HG03060 (cell line): ENCODE measurements around the gene KLC1.

Experiments
- ATAC-seq: cut with Tn5 transposase; IDR thresholded peaks from one replicate; pipeline ENCODE4 v1.9.1; 2021; ENCODE audit warnings: low read depth, moderate number of reproducible peaks; ENCODE audit not compliant: unreplicated experiment

The KLC1 gene

DNA sequence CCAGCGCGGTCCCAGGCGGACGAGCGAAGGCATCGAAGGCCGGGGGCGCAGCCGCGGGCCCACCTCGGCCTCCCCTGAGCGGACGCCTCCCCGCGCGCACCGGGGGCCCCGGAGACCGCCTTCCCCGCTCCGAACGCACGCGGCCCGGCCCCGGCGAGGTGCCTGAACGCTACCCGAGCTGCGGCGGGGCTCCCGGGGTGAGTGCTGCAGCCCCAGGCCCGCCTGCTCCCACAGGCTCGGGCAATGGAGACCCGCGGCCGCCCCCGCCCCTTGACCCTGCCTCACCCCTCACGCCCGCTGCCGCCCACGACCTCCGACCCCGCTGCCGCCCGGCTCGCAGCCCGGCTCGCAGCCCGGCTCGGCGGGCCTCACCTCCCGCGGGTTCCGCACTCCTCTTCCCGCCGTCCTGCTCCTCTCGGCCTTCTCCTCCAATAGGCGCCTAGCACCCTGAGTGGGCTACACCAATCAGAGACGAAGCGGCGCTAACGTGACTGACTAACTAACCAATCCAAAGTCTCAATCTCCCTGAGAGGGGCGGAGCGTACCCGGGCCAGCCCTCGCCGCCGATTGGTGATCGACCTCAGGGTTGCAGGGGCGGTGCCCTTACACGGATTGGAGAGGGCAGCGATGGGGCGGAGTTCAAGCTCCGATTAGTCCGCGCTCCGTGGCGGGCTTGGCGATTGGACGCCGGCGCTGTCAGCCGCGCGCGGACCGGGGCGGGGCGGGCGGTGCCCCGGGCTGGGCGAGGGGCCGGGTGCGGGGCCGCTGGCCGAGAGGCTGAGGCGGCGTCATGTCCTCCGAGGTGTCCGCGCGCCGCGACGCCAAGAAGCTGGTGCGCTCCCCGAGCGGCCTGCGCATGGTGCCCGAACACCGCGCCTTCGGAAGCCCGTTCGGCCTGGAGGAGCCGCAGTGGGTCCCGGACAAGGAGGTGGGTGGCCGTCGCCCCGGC lies 86.3 kb downstream of the KLC1 start, which contains the start of the genes XRCC3 and ZFYVE21:
Gene XRCC3, minus strand, starts transcription at position 400 of the 949 bp plus-strand sequence. CDS start 4,364 bp downstream, outside the sequence.
Gene ZFYVE21, plus strand, starts transcription at position 759 of the 949 bp plus-strand sequence. Its CDS starts 32 bp downstream, at position 791.
- peak; percentile 92 for ATAC-seq

GRCh38 chr14:103716091-103716801 lies 87.2 kb downstream of the KLC1 start:
- no peak for ATAC-seq

- no peak for ATAC-seq
Observed at GRCh38 chr14:103716899-103717411, 87.9 kb downstream of the KLC1 start.

GRCh38 chr14:103718572-103718971 lies 89.6 kb downstream of the KLC1 start:
- no peak for ATAC-seq

- ATAC-seq = no peak
Observed at GRCh38 chr14:103719751-103720150, 90.7 kb downstream of the KLC1 start.

- no peak for ATAC-seq
Observed at GRCh38 chr14:103721334-103722120, 92.5 kb downstream of the KLC1 start.

DNA sequence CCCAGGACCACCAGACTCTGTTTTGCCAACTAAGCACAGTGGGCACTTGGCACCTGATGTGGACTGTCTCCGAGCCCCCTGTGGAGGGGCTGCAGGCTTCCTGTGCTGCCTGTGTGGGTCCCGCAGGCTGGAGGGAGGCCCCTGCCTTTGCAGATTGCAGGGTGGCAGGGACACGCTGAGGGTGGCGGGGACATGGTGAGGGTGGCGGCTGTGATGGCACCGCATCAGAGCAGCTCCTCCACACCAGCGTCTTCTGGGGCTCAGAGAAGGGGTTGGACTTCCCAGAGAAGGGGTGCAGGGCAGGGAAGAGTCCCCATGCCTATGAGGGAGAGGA lies 94.7 kb downstream of the KLC1 start:
- ATAC-seq = no peak

GRCh38 chr14:103724116-103724515 lies 95.1 kb downstream of the KLC1 start:
- no peak for ATAC-seq

DNA sequence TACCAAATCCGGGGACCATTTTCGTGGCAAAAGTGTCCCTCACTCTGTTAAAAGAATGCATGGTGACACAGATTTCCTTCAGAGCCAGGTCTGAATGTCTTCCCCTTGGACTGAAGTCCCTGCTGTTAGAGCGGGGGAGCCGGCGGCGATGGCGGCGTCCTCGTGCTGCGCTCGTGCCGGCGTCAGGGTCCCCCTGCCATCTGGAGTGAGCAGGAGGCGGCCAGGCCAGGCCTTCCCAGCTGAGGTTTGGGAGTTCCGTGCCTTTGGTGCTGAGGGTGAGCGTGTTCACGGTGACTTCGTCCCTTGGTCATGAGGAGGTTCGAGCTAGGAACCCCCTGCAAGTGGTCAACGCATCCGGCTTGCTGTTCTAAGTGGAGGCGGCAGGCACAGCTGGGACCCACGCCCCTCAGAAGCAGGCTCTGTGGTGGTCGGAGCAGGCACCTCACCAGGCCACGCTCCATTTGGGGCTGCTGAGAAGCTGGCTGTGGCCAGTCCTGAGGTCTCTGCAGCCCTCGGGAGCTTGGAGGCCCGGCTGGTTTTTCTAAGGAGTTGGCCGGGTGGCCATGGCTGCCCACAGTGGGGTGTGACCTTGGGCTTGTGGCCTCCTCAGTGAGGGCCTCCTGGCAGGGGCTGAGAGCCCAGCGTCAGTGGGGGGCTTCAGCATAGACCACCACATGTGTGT lies 96.1 kb downstream of the KLC1 start:
- no peak for ATAC-seq

- no peak for ATAC-seq
Observed at GRCh38 chr14:103725739-103726395, 96.9 kb downstream of the KLC1 start.

DNA sequence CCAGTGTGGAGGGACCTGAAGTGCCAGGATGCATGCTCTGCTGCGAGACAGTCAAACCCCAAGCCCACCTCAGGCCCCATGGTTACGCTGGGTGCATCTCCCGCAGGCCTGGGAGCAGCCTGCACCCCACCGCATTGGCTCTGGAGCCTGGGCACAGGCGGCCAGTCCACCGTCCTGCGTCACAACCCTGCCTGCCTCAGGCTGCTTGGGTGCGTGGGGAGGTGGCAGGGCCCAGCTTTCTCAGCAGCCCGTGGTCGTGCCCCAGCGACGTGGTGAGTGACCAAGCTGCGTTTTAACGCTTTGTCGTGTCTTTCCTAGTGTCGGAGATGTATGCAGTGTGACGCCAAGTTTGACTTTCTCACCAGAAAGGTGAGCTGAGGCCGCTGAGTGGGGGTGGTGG lies 97.5 kb downstream of the KLC1 start:
- ATAC-seq = no peak

- no peak for ATAC-seq
Observed at GRCh38 chr14:103727313-103727980, 98.4 kb downstream of the KLC1 start.

GRCh38 chr14:103728141-103728540 lies 99.1 kb downstream of the KLC1 start:
- ATAC-seq = no peak

DNA sequence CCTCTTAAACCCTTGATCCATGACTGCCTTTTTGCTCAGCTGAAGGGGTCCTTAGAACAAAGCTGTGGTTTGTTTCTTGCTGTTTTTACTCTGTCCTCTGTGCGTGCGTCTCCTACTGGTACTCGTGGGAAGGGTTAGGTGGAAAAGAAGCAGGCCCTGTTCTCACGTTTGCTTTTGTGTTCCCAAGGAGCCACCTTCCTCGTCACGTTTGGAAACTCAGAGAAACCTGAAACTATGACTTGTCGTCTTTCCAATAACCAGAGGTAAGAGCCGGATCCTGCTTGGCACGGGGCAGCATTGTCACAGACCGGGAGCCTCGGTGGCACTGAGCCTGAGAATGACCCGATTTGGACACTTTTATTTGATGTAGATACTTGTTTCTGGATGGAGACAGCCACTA lies 99.7 kb downstream of the KLC1 start:
- ATAC-seq = no peak

DNA sequence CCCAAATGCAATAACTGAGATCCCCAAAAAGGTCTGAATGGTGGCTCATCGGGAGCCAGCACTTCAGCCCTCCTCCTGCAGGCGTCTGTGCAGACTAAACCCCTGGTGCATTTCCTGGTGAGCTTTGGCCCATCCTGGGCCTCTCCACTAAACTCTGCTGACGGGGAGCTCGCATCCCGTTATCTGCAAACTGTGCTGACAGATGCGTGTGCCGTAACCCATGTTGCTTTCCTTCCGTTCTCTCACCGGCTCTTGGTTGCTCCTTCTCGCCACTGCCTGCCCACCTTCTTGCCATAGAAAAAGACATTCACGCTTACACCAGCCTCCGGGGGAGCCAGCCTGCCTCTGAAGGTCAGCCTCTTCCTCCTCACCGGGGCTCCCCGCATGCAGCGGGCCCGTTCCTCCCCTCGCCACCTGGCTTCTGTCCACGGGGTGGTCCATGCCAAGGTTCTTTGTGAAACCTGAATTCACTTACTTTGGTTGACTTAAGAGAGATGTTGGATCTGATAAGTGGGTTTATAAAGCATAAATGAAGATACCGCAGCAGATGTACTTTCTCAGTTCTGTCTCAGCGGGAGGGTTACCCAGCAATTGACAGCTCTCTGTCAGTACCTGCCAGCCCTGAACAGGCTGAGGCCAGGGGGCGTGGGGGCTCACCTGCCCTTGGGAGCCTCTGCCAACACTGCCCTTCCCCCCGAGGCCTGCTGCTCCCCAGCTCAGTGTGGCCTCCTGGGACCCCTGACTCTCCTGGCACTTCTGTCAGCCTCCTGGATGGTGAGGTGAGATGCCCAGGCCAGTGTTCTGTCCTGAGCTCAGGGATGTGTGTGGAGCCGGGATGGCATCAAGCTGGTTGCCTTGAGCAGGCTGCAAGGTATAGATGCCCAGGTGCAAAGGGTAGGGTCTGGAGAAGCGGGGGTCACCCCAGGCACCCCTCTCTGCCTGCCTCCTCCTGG lies 100.8 kb downstream of the KLC1 start:
- ATAC-seq = no peak

DNA sequence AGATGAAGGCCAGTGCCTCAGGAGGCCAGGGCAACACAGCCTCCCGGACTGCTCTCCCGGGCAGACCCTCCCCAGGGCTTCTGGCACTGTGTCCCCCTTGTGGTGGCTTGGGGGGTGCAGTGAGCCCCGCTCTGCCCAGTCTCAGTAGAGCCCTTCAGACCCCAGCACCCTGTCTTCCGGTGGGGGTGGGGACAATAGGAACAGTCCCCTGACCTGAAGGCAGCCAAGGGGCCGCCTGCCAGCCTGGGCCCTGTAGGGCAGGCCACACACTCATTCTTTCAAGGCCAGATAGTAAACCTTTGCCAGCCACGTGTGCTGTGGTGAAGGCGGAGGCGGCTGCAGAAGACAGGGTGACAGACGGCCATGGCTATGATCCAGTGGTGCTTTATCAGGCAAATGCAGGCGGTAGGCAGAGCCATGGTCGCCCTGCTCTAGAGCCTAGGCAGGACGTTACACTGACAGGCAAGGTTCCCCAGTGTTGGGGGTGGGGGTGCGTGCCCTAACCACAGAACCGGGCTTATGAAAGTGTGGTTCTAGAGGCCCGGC lies 101.6 kb downstream of the KLC1 start:
- no peak for ATAC-seq

- ATAC-seq = no peak
Observed at GRCh38 chr14:103731481-103731880, 102.5 kb downstream of the KLC1 start.
